ENCODE results near the gene TRAF7. TPM values are rescaled to one million over a fixed set of nuclear protein-coding genes. Genes with fewer than 3 reads are reported as not detected.

TRAF7 gene
- total and polyA plus RNA-seq, 2 of the 13 experiments (the other 11 are each of a cell fraction or from before 2014, with no cell fraction given) = 47.9 to 65.6 TPM

- TF ChIP-seq TIGD3 (CRISPR knock-in tag; IDR thresholded peaks at IDR 0.05; ENCODE audit: borderline replicate concordance) (no peak), PITX1 (CRISPR knock-in tag; IDR thresholded peaks at IDR 0.05) (peak; percentile 41; the same call in 1 of the 2 replicates), KLF9 (CRISPR knock-in tag; IDR thresholded peaks at IDR 0.05; ENCODE audit: low read depth) (no peak), GTF3A (CRISPR knock-in tag; conservative IDR thresholded peaks at IDR 0.05) (no peak), KDM3A (CRISPR knock-in tag; IDR thresholded peaks at IDR 0.05; ENCODE audit: low read depth) (0 out of 2 replicates have a peak, but pooled peaks have one; percentile 20), TP53 (CRISPR knock-in tag; conservative IDR thresholded peaks at IDR 0.05) (no peak), ZNF687 (CRISPR knock-in tag; IDR thresholded peaks at IDR 0.05) (peak; percentile 32), HIC2 (CRISPR knock-in tag; IDR thresholded peaks at IDR 0.05; ENCODE audit: low read depth) (peak; percentile 88), ZMYM2 (CRISPR knock-in tag; IDR thresholded peaks at IDR 0.05) (0 out of 2 replicates have a peak, but pooled peaks have one; percentile 37), ZKSCAN8 (CRISPR knock-in tag; IDR thresholded peaks at IDR 0.05; ENCODE audit: borderline replicate concordance) (no peak), ZNF850 (CRISPR knock-in tag; conservative IDR thresholded peaks at IDR 0.05) (no peak), KAT2B (IDR thresholded peaks at IDR 0.05; ENCODE audit: borderline replicate concordance, low read depth, low read length) (no peak), ZEB1 (IDR thresholded peaks at IDR 0.05; ENCODE audit: insufficient replicate concordance, low read depth) (no peak), RBM39 (IDR thresholded peaks at IDR 0.05; ENCODE audit: low read depth, low read length, poor library complexity, severe bottlenecking) (no peak), ZNF780A (CRISPR knock-in tag; IDR thresholded peaks at IDR 0.05) (0 out of 2 replicates have a peak, but pooled peaks have one; percentile 66), TEAD3 (CRISPR knock-in tag; optimal IDR thresholded peaks at IDR 0.05; ENCODE audit: borderline replicate concordance) (peak; percentile 18)
- TF ChIP-seq, protein P1, sequence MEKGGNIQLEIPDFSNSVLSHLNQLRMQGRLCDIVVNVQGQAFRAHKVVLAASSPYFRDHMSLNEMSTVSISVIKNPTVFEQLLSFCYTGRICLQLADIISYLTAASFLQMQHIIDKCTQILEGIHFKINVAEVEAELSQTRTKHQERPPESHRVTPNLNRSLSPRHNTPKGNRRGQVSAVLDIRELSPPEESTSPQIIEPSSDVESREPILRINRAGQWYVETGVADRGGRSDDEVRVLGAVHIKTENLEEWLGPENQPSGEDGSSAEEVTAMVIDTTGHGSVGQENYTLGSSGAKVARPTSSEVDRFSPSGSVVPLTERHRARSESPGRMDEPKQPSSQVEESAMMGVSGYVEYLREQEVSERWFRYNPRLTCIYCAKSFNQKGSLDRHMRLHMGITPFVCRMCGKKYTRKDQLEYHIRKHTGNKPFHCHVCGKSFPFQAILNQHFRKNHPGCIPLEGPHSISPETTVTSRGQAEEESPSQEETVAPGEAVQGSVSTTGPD (CRISPR knock-in tag; IDR thresholded peaks at IDR 0.05) = peak; percentile 44; the same call in 1 of the 2 replicates
- TF ChIP-seq, protein P2, sequence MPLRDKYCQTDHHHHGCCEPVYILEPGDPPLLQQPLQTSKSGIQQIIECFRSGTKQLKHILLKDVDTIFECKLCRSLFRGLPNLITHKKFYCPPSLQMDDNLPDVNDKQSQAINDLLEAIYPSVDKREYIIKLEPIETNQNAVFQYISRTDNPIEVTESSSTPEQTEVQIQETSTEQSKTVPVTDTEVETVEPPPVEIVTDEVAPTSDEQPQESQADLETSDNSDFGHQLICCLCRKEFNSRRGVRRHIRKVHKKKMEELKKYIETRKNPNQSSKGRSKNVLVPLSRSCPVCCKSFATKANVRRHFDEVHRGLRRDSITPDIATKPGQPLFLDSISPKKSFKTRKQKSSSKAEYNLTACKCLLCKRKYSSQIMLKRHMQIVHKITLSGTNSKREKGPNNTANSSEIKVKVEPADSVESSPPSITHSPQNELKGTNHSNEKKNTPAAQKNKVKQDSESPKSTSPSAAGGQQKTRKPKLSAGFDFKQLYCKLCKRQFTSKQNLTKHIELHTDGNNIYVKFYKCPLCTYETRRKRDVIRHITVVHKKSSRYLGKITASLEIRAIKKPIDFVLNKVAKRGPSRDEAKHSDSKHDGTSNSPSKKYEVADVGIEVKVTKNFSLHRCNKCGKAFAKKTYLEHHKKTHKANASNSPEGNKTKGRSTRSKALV (CRISPR knock-in tag; IDR thresholded peaks at IDR 0.05) = no peak
These were observed 70.7 kb downstream of the TRAF7 start (continued) for GRCh38 chr16:2226245-2226793.
